IPS DF 19.7 (cell line): ENCODE data around the gene MRPL55.

Experiments
- DNase-seq: peaks from one replicate; pipeline ENCODE4 v3.0.0-alpha.2; 2013; ENCODE audit warnings: low read depth, low spot score

The MRPL55 gene

GRCh38 chr1:228147768-228148167, 38.7 kb upstream of the MRPL55 start:
- DNase-seq: no peak

- DNase-seq: no peak
Measured at GRCh38 chr1:228147151-228147693, 38.1 kb upstream of the MRPL55 start.

GRCh38 chr1:228146417-228147150, 37.5 kb upstream of the MRPL55 start:
- no peak for DNase-seq

- no peak for DNase-seq
Measured at GRCh38 chr1:228145463-228146416, 36.6 kb upstream of the MRPL55 start.

- DNase-seq: no peak
Measured at GRCh38 chr1:228144993-228145343, 35.9 kb upstream of the MRPL55 start.

- no peak for DNase-seq
Measured at GRCh38 chr1:228144193-228144992, 35.3 kb upstream of the MRPL55 start.

- DNase-seq: no peak
Measured at GRCh38 chr1:228143480-228144192, 34.5 kb upstream of the MRPL55 start.

- DNase-seq: no peak
Measured at GRCh38 chr1:228142701-228143136, 33.6 kb upstream of the MRPL55 start.

GRCh38 chr1:228142155-228142691, 33.1 kb upstream of the MRPL55 start:
- no peak for DNase-seq

GRCh38 chr1:228141226-228142044, 32.3 kb upstream of the MRPL55 start:
- DNase-seq: no peak

GRCh38 chr1:228140724-228141225, 31.7 kb upstream of the MRPL55 start:
- DNase-seq: no peak

- DNase-seq: peak; percentile 92
Measured at GRCh38 chr1:228139931-228140723, 31.0 kb upstream of the MRPL55 start, which contains the start of gene GUK1. GUK1 (plus strand) TSS chr1:228140279; CDS start chr1:228140303, 24 bp downstream.

- no peak for DNase-seq
Measured at GRCh38 chr1:228139406-228139930, 30.4 kb upstream of the MRPL55 start.

GRCh38 chr1:228136901-228137300, 27.8 kb upstream of the MRPL55 start:
- no peak for DNase-seq

GRCh38 chr1:228134591-228134990, 25.5 kb upstream of the MRPL55 start:
- no peak for DNase-seq

GRCh38 chr1:228131766-228132165, 22.7 kb upstream of the MRPL55 start:
- DNase-seq: no peak

- DNase-seq: no peak
Measured at GRCh38 chr1:228125185-228125584, 16.1 kb upstream of the MRPL55 start.

GRCh38 chr1:228123505-228123904, 14.4 kb upstream of the MRPL55 start:
- DNase-seq: no peak
